GM21737 (cell line): ENCODE data around the gene TBC1D5.
A peak's percentile ranks its signal among the peaks of the same experiment; 100 is the strongest.
"Not testable (repeated sequence)": the region's sequence is repeated elsewhere in the genome, so short reads cannot be mapped to it uniquely, and the experiment has no call there.

Source experiments
- ATAC-seq: cut with Tn5 transposase; IDR thresholded peaks from one replicate; pipeline ENCODE4 v1.9.1; 2021; ENCODE audit warnings: mild to moderate bottlenecking, moderate library complexity; ENCODE audit not compliant: unreplicated experiment

TBC1D5 gene

GRCh38 chr3:17154221-17154620, 588.2 kb downstream of the TBC1D5 start:
- ATAC-seq = no peak

GRCh38 chr3:17153209-17153608, 589.2 kb downstream of the TBC1D5 start:
- no peak for ATAC-seq

- peak; percentile 99 for ATAC-seq
Measured at GRCh38 chr3:17151598-17152373, 590.6 kb downstream of the TBC1D5 start.

- ATAC-seq = no peak
Measured at GRCh38 chr3:17149076-17149475, 593.4 kb downstream of the TBC1D5 start.

- ATAC-seq = no peak
Measured at GRCh38 chr3:17144665-17144993, 597.8 kb downstream of the TBC1D5 start.

- ATAC-seq = no peak
Measured at GRCh38 chr3:17143893-17144664, 598.4 kb downstream of the TBC1D5 start.

GRCh38 chr3:17142516-17142915, 599.9 kb downstream of the TBC1D5 start:
- ATAC-seq = no peak

- ATAC-seq = no peak
Measured at GRCh38 chr3:17141699-17142098, 600.7 kb downstream of the TBC1D5 start.

- ATAC-seq = no peak
Measured at GRCh38 chr3:17140670-17141505, 601.5 kb downstream of the TBC1D5 start.

GRCh38 chr3:17138246-17139039, 604.0 kb downstream of the TBC1D5 start:
- ATAC-seq = no peak

GRCh38 chr3:17137321-17137826, 605.1 kb downstream of the TBC1D5 start:
- no peak for ATAC-seq

GRCh38 chr3:17136136-17136721, 606.2 kb downstream of the TBC1D5 start:
- ATAC-seq = no peak

- ATAC-seq = no peak
Measured at GRCh38 chr3:17135696-17136095, 606.7 kb downstream of the TBC1D5 start.

GRCh38 chr3:17133632-17134545, 608.5 kb downstream of the TBC1D5 start:
- no peak for ATAC-seq

- ATAC-seq = no peak
Measured at GRCh38 chr3:17132286-17133115, 609.9 kb downstream of the TBC1D5 start.

GRCh38 chr3:17130956-17131355, 611.5 kb downstream of the TBC1D5 start:
- no peak for ATAC-seq

- ATAC-seq = no peak
Measured at GRCh38 chr3:17129556-17129955, 612.9 kb downstream of the TBC1D5 start.

- not testable (repeated sequence) for ATAC-seq
Measured at GRCh38 chr3:17128671-17129070, 613.8 kb downstream of the TBC1D5 start.
